Panc1 (cell line): ENCODE results near the gene TMEM256. TPM values are rescaled to one million over a fixed set of nuclear protein-coding genes. Genes with fewer than 3 reads are reported as not detected.

Experiments
- ATAC-seq: fragments of 200-7000 bp; cut with Tn5 transposase; 2 replicates; pipeline ENCODE4 v1.9.1; 2020; ENCODE audit warnings: mild to moderate bottlenecking, moderate library complexity
- BruUV-seq: library from RNA; stranded (reverse); fragments of 400-500 nt; replicated peaks from 2 replicates; lab custom pipeline; 2021; lab: Mats Ljungman, UMichigan
- CTCF ChIA-PET: fragments of 300-600 bp; sonication (Branson Sonifier 250); formaldehyde crosslinking; loops from one replicate; lab custom pipeline; 2022; ENCODE audit warnings: antibody characterized with exemption; lab: Charles Lee
- POLR2A ChIA-PET: fragments of 300-600 bp; sonication (Branson Sonifier 250); formaldehyde crosslinking; loops from one replicate; lab custom pipeline; 2022; ENCODE audit warnings: antibody characterized with exemption; lab: Charles Lee
- DNase-seq: peaks from one replicate; pipeline ENCODE4 v3.0.0-alpha.2; 2010; ENCODE audit warnings: low read depth, low spot score
- H3K27ac ChIP-seq: 2 replicates; pipeline ENCODE4 v1.5.1; 2011; ENCODE audit warnings: mild to moderate bottlenecking, low read length, inconsistent platforms
- H3K27me3 ChIP-seq: fragments of 200-500 bp; sonication (Bioruptor generic); 2 replicates; pipeline ENCODE4 v1.6.0; 2014; ENCODE audit warnings: low read length, inconsistent platforms; ENCODE audit not compliant: control insufficient read depth, insufficient read depth
- H3K36me3 ChIP-seq: fragments of 200-500 bp; sonication (Bioruptor generic); 2 replicates; pipeline ENCODE4 v1.5.1; 2014; ENCODE audit warnings: inconsistent platforms, mild to moderate bottlenecking, low read length, moderate library complexity; ENCODE audit not compliant: control insufficient read depth, insufficient read depth
- H3K4me1 ChIP-seq: 2 replicates; pipeline ENCODE4 v1.5.1; 2011; ENCODE audit warnings: inconsistent platforms, mild to moderate bottlenecking, low read length, moderate library complexity; ENCODE audit not compliant: control insufficient read depth, insufficient read depth
- H3K4me3 ChIP-seq, 2 experiments: 2 replicates each; pipeline ENCODE4 v1.5.1; 2011 to 2012; ENCODE audit warnings: low read depth in 2 of 2, low read length in 2 of 2, mild to moderate bottlenecking in 2 of 2, inconsistent platforms in 1 of 2, moderate library complexity in 1 of 2
- H3K9me3 ChIP-seq: fragments of 200-500 bp; sonication (Bioruptor generic); 2 replicates; pipeline ENCODE4 v1.5.1; 2014; ENCODE audit warnings: low read depth, mild to moderate bottlenecking, inconsistent platforms, low read length, moderate library complexity; ENCODE audit not compliant: control insufficient read depth, insufficient read depth
- POLR2AphosphoS5 ChIP-seq: IDR thresholded peaks from 2 replicates; pipeline ENCODE4 v1.6.1; 2012; ENCODE audit warnings: mild to moderate bottlenecking, low read depth, low read length, moderate library complexity
- SIN3A ChIP-seq: IDR thresholded peaks from 2 replicates; pipeline ENCODE4 v1.6.1; 2012; ENCODE audit warnings: low read depth, mild to moderate bottlenecking, low read length, moderate library complexity, borderline replicate concordance; ENCODE audit not compliant: insufficient read depth
- TCF7L2 ChIP-seq: IDR thresholded peaks from 2 replicates; pipeline ENCODE4 v1.6.1; 2011; ENCODE audit warnings: mild to moderate bottlenecking, low read depth, low read length, inconsistent platforms
- in situ Hi-C: cut with HindIII; loops from 2 replicates; pipeline ENCODE4 v1.10.0; 2016; ENCODE audit warnings: low sequenced_read_pairs, low pct_unique_long_range_greater_than_20kb
- intact Hi-C: fragments of 100-400 bp; cut with micrococcal nuclease; formaldehyde crosslinking; loops from one replicate; pipeline ENCODE4 v1.10.0; 2022; ENCODE audit not compliant: unreplicated experiment
- total RNA-seq: library from RNA; stranded (reverse); gene quantifications from one replicate; pipeline ENCODE4 v1.2.1, GENCODE V29; 2021; ENCODE audit not compliant: unreplicated experiment
- TF ChIP-seq, protein P1 (sequence below): fragments of 450-650 bp; IDR thresholded peaks from 2 replicates; pipeline ENCODE4 v1.5.1; 2017; ENCODE audit warnings: mild to moderate bottlenecking
- TF ChIP-seq, protein P2 (sequence below), 2 experiments: IDR thresholded peaks; 2 replicates each; pipeline ENCODE4 v1.6.1; 2011 to 2012; ENCODE audit warnings: low read depth in 2 of 2, control low read depth in 1 of 2, low read length in 1 of 2, mild to moderate bottlenecking in 1 of 2, moderate library complexity in 1 of 2; ENCODE audit not compliant: insufficient read depth in 1 of 2

Gene TMEM256
- total RNA-seq, 1 experiment from 2014 or later = 35.8 TPM

DNA sequence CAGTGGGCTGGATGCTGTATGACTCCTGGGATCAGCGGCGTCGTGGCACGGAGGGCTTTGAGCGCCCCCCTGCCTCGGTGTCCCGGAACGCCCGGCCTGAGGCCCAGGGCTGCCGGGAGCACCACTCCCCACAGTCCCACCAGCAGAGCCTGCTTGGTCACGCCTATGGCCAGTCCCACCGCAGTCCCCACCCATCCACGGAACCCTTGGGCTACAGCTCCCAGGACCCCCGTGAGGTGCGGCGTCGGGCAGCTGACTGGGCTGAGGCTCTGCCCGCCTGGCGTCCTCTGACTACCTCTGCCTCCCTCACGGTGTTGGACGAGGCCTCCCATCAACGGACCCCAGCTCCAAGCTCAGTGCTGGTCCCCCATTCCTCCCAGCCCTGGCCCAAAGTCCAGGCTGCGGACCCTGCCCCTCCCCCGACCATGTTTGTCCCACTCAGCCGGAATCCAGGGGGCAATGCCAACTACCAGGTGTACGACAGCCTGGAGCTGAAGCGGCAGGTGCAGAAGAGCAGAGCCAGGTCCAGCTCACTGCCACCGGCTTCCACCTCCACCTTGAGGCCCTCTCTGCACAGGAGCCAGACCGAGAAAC lies 23.1 kb upstream of the TMEM256 start:
- Histone ChIP-seq H3K4me3 (no peak overlapping the region), H3K36me3 (no peaks in the 10 kb centered on the region), H3K9me3 (no peaks in the 10 kb centered on the region), H3K4me1 (no peaks in the 10 kb centered on the region), H3K27ac (no peak overlapping the region), H3K27me3 (no peaks in the 10 kb centered on the region)
- intact Hi-C loops = no loop called here
- DNase-seq = no peak
- ChIA-PET POLR2A (no interaction called here), CTCF (no interaction called here)
- in situ Hi-C loops = no loop called here
- BruUV-seq = no TSS peak
- TF ChIP-seq POLR2AphosphoS5 (no peak), SIN3A (no peak), TCF7L2 (no peak)
- TF ChIP-seq, protein P1, sequence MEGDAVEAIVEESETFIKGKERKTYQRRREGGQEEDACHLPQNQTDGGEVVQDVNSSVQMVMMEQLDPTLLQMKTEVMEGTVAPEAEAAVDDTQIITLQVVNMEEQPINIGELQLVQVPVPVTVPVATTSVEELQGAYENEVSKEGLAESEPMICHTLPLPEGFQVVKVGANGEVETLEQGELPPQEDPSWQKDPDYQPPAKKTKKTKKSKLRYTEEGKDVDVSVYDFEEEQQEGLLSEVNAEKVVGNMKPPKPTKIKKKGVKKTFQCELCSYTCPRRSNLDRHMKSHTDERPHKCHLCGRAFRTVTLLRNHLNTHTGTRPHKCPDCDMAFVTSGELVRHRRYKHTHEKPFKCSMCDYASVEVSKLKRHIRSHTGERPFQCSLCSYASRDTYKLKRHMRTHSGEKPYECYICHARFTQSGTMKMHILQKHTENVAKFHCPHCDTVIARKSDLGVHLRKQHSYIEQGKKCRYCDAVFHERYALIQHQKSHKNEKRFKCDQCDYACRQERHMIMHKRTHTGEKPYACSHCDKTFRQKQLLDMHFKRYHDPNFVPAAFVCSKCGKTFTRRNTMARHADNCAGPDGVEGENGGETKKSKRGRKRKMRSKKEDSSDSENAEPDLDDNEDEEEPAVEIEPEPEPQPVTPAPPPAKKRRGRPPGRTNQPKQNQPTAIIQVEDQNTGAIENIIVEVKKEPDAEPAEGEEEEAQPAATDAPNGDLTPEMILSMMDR = no peak
- TF ChIP-seq, protein P2, sequence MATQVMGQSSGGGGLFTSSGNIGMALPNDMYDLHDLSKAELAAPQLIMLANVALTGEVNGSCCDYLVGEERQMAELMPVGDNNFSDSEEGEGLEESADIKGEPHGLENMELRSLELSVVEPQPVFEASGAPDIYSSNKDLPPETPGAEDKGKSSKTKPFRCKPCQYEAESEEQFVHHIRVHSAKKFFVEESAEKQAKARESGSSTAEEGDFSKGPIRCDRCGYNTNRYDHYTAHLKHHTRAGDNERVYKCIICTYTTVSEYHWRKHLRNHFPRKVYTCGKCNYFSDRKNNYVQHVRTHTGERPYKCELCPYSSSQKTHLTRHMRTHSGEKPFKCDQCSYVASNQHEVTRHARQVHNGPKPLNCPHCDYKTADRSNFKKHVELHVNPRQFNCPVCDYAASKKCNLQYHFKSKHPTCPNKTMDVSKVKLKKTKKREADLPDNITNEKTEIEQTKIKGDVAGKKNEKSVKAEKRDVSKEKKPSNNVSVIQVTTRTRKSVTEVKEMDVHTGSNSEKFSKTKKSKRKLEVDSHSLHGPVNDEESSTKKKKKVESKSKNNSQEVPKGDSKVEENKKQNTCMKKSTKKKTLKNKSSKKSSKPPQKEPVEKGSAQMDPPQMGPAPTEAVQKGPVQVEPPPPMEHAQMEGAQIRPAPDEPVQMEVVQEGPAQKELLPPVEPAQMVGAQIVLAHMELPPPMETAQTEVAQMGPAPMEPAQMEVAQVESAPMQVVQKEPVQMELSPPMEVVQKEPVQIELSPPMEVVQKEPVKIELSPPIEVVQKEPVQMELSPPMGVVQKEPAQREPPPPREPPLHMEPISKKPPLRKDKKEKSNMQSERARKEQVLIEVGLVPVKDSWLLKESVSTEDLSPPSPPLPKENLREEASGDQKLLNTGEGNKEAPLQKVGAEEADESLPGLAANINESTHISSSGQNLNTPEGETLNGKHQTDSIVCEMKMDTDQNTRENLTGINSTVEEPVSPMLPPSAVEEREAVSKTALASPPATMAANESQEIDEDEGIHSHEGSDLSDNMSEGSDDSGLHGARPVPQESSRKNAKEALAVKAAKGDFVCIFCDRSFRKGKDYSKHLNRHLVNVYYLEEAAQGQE (IDR thresholded peaks at IDR 0.05; ENCODE audit: insufficient read depth in 1 of 2, low read depth in 2 of 2, low read length in 1 of 2) = no peak
- no peak for ATAC-seq

DNA sequence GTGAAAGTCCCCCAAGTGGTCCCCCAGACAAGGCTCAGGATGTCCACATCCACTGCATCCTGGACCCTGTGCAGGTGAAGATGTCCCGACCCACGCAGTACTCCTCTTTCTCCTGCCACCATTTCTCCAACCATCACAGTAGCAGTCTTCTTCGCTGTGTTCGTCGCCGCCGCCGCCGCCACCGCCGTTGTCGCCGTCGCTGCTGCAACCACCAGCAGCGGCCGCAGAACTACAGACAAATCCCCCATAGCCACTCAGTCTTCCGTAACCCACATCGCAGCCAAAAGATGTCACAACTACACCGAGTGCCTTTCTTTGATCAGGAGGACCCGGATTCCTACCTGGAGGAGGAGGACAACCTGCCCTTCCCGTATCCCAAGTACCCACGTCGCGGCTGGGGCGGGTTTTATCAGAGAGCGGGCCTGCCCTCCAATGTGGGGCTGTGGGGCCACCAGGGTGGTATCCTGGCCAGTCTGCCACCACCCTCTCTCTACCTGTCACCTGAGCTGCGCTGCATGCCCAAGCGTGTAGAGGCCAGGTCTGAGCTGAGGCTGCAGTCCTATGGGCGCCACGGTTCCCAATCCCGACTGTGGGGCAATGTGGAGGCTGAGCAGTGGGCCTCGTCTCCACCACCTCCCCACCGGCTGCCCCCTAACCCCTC lies 22.4 kb upstream of the TMEM256 start:
- Histone ChIP-seq H3K27me3 (no peaks in the 10 kb centered on the region), H3K36me3 (no peaks in the 10 kb centered on the region), H3K4me3 (no peak overlapping the region), H3K4me1 (no peaks in the 10 kb centered on the region), H3K27ac (no peak overlapping the region), H3K9me3 (no peaks in the 10 kb centered on the region)
- in situ Hi-C loops = no loop called here
- BruUV-seq = no TSS peak
- CTCF ChIA-PET = no interaction called here
- intact Hi-C loops = no loop called here
- TF ChIP-seq, protein P2 (IDR thresholded peaks at IDR 0.05; ENCODE audit: insufficient read depth in 1 of 2, low read depth in 2 of 2, low read length in 1 of 2) = no peak
- TF ChIP-seq POLR2AphosphoS5 (no peak), TCF7L2 (no peak), SIN3A (no peak)
- TF ChIP-seq, protein P1 = no peak
- ATAC-seq (no peak), DNase-seq (no peak)
- POLR2A ChIA-PET = no interaction called here
